ENCODE results near the gene ZNF667.

ZNF667 gene

GRCh38 chr19:56476651-56477428 lies at the start of gene ZNF667:
Gene ZNF667, minus strand, starts transcription at chr19:56477345. Its CDS starts 14,975 bp downstream, at chr19:56462370.
- H3K36me3 Mint-ChIP-seq (ENCODE audit: low read depth) = no peaks in the 10 kb centered on the region
- peak within 1 kb of the TSS; percentile 78 for H3K27ac Mint-ChIP-seq
- H3K9me3 Mint-ChIP-seq = peaks cover 75% of the 10 kb centered on the region
- peaks cover 1% of the 10 kb centered on the region for H3K4me1 Mint-ChIP-seq (ENCODE audit: low read depth)
- peaks cover 4% of the 10 kb centered on the region for H3K27me3 Mint-ChIP-seq (ENCODE audit: low read depth)
- H3K4me3 Mint-ChIP-seq = peak within 1 kb of the TSS; percentile 66

GRCh38 chr19:56525214-56525860 lies 48.2 kb upstream of the ZNF667 start:
- H3K27me3 Mint-ChIP-seq (ENCODE audit: low read depth) = no peaks in the 10 kb centered on the region
- H3K9me3 Mint-ChIP-seq = peaks cover 72% of the 10 kb centered on the region
- H3K36me3 Mint-ChIP-seq (ENCODE audit: low read depth) = peaks cover 9% of the 10 kb centered on the region
- no peak overlapping the region for H3K4me3 Mint-ChIP-seq
- no peaks in the 10 kb centered on the region for H3K4me1 Mint-ChIP-seq (ENCODE audit: low read depth)
- H3K27ac Mint-ChIP-seq = no peak overlapping the region

- H3K9me3 Mint-ChIP-seq = peaks cover 33% of the 10 kb centered on the region
- no peak overlapping the region for H3K27ac Mint-ChIP-seq
- no peaks in the 10 kb centered on the region for H3K4me1 Mint-ChIP-seq (ENCODE audit: low read depth)
- no peak overlapping the region for H3K4me3 Mint-ChIP-seq
- H3K36me3 Mint-ChIP-seq (ENCODE audit: low read depth) = peaks cover 1% of the 10 kb centered on the region
- no peaks in the 10 kb centered on the region for H3K27me3 Mint-ChIP-seq (ENCODE audit: low read depth)
These were observed 31.2 kb upstream of the ZNF667 start for GRCh38 chr19:56508290-56508778.

GRCh38 chr19:56507446-56508289 lies 30.5 kb upstream of the ZNF667 start, which contains the start of gene ZNF471:
Gene ZNF471, plus strand, starts transcription at chr19:56507855. Its CDS starts 3,717 bp downstream, at chr19:56511572.
- Mint-ChIP-seq H3K27me3 (ENCODE audit: low read depth) (no peaks in the 10 kb centered on the region), H3K4me1 (ENCODE audit: low read depth) (no peaks in the 10 kb centered on the region), H3K4me3 (peak within 1 kb of the TSS; percentile 3), H3K36me3 (ENCODE audit: low read depth) (peaks cover 1% of the 10 kb centered on the region), H3K27ac (no peak within 1 kb of the TSS), H3K9me3 (peaks cover 33% of the 10 kb centered on the region)

- H3K9me3 Mint-ChIP-seq = peaks cover 60% of the 10 kb centered on the region
- H3K27me3 Mint-ChIP-seq (ENCODE audit: low read depth) = no peaks in the 10 kb centered on the region
- no peak overlapping the region for H3K4me3 Mint-ChIP-seq
- no peaks in the 10 kb centered on the region for H3K4me1 Mint-ChIP-seq (ENCODE audit: low read depth)
- H3K27ac Mint-ChIP-seq = no peak overlapping the region
- H3K36me3 Mint-ChIP-seq (ENCODE audit: low read depth) = peaks cover 1% of the 10 kb centered on the region
These were observed 27.4 kb upstream of the ZNF667 start for GRCh38 chr19:56504581-56504980.

GRCh38 chr19:56491399-56491798 lies 14.3 kb upstream of the ZNF667 start:
- Mint-ChIP-seq H3K27ac (no peak overlapping the region), H3K4me1 (ENCODE audit: low read depth) (no peaks in the 10 kb centered on the region), H3K27me3 (ENCODE audit: low read depth) (no peaks in the 10 kb centered on the region), H3K4me3 (no peak overlapping the region), H3K9me3 (peaks cover 83% of the 10 kb centered on the region), H3K36me3 (ENCODE audit: low read depth) (no peaks in the 10 kb centered on the region)

GRCh38 chr19:56477429-56478338 lies 539 bp upstream of the ZNF667 start:
- Mint-ChIP-seq H3K36me3 (ENCODE audit: low read depth) (no peaks in the 10 kb centered on the region), H3K9me3 (peaks cover 74% of the 10 kb centered on the region), H3K4me1 (ENCODE audit: low read depth) (peaks cover 1% of the 10 kb centered on the region), H3K4me3 (peak overlapping the region; percentile 66), H3K27me3 (ENCODE audit: low read depth) (peaks cover 4% of the 10 kb centered on the region), H3K27ac (peak overlapping the region; percentile 52)

- peaks cover 1% of the 10 kb centered on the region for H3K4me1 Mint-ChIP-seq (ENCODE audit: low read depth)
- H3K9me3 Mint-ChIP-seq = peaks cover 78% of the 10 kb centered on the region
- peaks cover 4% of the 10 kb centered on the region for H3K27me3 Mint-ChIP-seq (ENCODE audit: low read depth)
- H3K4me3 Mint-ChIP-seq = no peak overlapping the region
- no peak overlapping the region for H3K27ac Mint-ChIP-seq
- H3K36me3 Mint-ChIP-seq (ENCODE audit: low read depth) = no peaks in the 10 kb centered on the region
These were observed 1.1 kb downstream of the ZNF667 start for GRCh38 chr19:56476093-56476492.

GRCh38 chr19:56474308-56474707 lies 2.8 kb downstream of the ZNF667 start:
- Mint-ChIP-seq H3K36me3 (ENCODE audit: low read depth) (no peaks in the 10 kb centered on the region), H3K4me3 (no peak overlapping the region), H3K27me3 (ENCODE audit: low read depth) (peaks cover 4% of the 10 kb centered on the region), H3K4me1 (ENCODE audit: low read depth) (peaks cover 1% of the 10 kb centered on the region), H3K9me3 (peaks cover 82% of the 10 kb centered on the region), H3K27ac (no peak overlapping the region)

- Mint-ChIP-seq H3K9me3 (peaks cover 67% of the 10 kb centered on the region), H3K27me3 (ENCODE audit: low read depth) (no peaks in the 10 kb centered on the region), H3K27ac (no peak overlapping the region), H3K4me3 (no peak overlapping the region), H3K4me1 (ENCODE audit: low read depth) (no peaks in the 10 kb centered on the region), H3K36me3 (ENCODE audit: low read depth) (no peaks in the 10 kb centered on the region)
These were observed 35.8 kb downstream of the ZNF667 start for GRCh38 chr19:56441206-56441792.

GRCh38 chr19:56423985-56424353 lies 53.2 kb downstream of the ZNF667 start:
- H3K4me3 Mint-ChIP-seq = no peak overlapping the region
- H3K4me1 Mint-ChIP-seq (ENCODE audit: low read depth) = peaks cover 1% of the 10 kb centered on the region
- peaks cover 82% of the 10 kb centered on the region for H3K9me3 Mint-ChIP-seq
- H3K27ac Mint-ChIP-seq = no peak overlapping the region
- no peaks in the 10 kb centered on the region for H3K27me3 Mint-ChIP-seq (ENCODE audit: low read depth)
- peaks cover 46% of the 10 kb centered on the region for H3K36me3 Mint-ChIP-seq (ENCODE audit: low read depth)

- Mint-ChIP-seq H3K4me1 (ENCODE audit: low read depth) (peaks cover 1% of the 10 kb centered on the region), H3K36me3 (ENCODE audit: low read depth) (peaks cover 51% of the 10 kb centered on the region), H3K27ac (no peak overlapping the region), H3K27me3 (ENCODE audit: low read depth) (no peaks in the 10 kb centered on the region), H3K4me3 (no peak overlapping the region), H3K9me3 (peaks cover 85% of the 10 kb centered on the region)
These were observed 53.7 kb downstream of the ZNF667 start for GRCh38 chr19:56423276-56423984.

- H3K4me1 Mint-ChIP-seq (ENCODE audit: low read depth) = peaks cover 14% of the 10 kb centered on the region
- no peak overlapping the region for H3K27ac Mint-ChIP-seq
- H3K9me3 Mint-ChIP-seq = peaks cover 73% of the 10 kb centered on the region
- H3K27me3 Mint-ChIP-seq (ENCODE audit: low read depth) = no peaks in the 10 kb centered on the region
- peak overlapping the region; percentile 83 for H3K4me3 Mint-ChIP-seq
- H3K36me3 Mint-ChIP-seq (ENCODE audit: low read depth) = peaks cover 50% of the 10 kb centered on the region
These were observed 72.1 kb downstream of the ZNF667 start for GRCh38 chr19:56405062-56405461.

Data from T-helper 1 cell treated with Interleukin-12 subunit alpha and Interleukin-12 subunit beta and Interleukin-4 antibody, amounts not matched to agents 30 μg/mL and 1 μg/mL, for 36 hours (primary cell).